ENCODE measurements around the gene MIB1.

DNA sequence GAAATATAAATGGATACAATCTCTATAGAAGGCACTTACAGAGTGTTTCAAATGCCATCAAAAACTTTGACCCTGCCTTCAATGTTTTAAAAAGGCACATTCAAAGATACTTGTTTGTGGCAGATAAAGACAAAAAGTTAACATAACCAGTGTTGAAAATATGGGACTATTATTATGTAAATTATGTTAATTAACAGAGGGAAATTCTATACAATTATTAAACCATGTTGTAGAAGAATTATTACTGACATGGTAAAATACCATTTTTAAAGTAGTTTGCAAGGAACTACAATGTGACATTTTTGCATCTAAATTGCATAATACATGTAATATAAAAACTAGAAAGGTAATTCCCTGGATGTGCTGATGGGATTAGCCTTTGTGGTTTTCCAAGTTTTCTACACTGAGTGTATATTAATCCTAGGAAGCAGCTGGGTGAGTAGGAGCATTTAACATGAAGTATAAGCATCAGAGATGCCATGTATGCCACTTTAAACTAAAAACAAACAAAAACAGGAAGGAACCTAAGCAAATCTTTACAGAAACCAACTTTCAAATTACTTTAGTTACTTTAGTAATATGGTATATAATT lies 21.7 kb downstream of the MIB1 start:
- TF ChIP-seq FOXK2 (IDR thresholded peaks at IDR 0.05) (no peak), NFRKB (IDR thresholded peaks at IDR 0.05) (no peak), SP1 (IDR thresholded peaks at IDR 0.05) (no peak), FOXM1 (IDR thresholded peaks at IDR 0.05; ENCODE audit: borderline replicate concordance) (no peak), ELF4 (IDR thresholded peaks at IDR 0.05) (no peak), BHLHE40 (IDR thresholded peaks at IDR 0.05; ENCODE audit: borderline replicate concordance) (no peak), HDGF (IDR thresholded peaks at IDR 0.05; ENCODE audit: borderline replicate concordance) (no peak)
